ENCODE measurements around the gene SLC5A11.
A peak's percentile ranks its signal among the peaks of the same experiment; 100 is the strongest.
"Not testable (repeated sequence)": the region's sequence is repeated elsewhere in the genome, so short reads cannot be mapped to it uniquely, and the experiment has no call there.

The SLC5A11 gene

GRCh38 chr16:24858219-24859041, 12.7 kb downstream of the SLC5A11 start:
- DNase-seq: no peak

GRCh38 chr16:24861461-24861860, 15.7 kb downstream of the SLC5A11 start:
- DNase-seq: no peak

GRCh38 chr16:24863582-24864437, 18.0 kb downstream of the SLC5A11 start:
- no peak for DNase-seq

- DNase-seq: no peak
These were observed 23.3 kb downstream of the SLC5A11 start for GRCh38 chr16:24869033-24869432.

DNA sequence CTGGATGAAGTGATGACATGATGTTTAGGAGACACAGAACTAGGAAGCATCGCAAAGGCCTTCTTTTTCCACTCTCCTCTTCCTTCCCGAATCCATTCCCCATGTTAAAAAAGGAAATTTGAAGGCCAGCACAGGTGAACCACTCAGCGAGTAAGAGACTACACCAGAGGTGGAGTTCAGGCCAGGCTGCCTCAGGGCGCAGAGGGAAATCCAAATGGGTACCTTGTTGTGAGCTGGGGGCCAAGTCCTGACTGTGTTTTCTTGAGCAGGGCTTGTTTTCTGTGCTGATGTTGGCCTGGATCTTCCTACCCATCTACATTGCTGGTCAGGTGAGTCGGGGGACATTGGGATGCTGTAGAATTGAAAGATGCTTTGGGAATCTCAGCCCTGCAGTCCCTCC, 26.1 kb downstream of the SLC5A11 start:
- no peak for DNase-seq

DNA sequence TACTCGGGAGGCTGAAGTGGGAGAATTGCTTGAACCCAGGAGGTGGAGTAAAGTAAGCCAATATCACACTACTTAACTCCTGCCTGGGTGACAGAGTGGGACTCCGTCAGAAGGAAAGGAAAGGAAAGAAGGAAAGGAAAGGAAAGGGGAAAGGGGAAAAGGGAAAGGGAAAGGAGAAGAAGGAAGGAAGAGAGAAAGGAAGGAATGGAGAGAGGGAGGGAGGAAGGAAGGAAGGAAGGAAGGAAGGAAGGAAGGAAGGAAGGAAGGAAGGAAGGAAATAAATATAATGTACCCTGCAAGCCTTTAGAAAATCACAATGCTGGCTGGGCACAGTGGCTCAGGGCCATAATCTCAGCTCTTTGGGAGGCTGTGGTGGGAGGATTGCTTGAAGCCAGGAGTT, 27.3 kb downstream of the SLC5A11 start:
- DNase-seq: no peak

DNA sequence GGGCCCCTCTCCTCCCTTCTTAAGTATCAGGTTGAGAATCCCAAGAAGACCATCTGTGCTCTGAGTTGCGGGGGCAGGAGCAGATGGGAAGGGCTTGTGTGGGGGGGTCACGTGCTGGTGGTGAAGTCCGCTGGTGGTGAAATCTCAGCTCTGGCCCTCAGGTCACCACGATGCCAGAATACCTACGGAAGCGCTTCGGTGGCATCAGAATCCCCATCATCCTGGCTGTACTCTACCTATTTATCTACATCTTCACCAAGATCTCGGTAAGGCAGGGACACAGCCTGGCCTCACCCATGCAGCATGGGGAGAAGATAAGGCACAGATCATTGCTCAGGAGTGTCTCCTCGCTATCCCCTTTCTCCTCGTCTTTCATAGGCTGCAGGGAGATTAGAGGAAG, 29.7 kb downstream of the SLC5A11 start:
- DNase-seq: peak; percentile 89 to 92

- no peak for DNase-seq
These were observed 30.5 kb downstream of the SLC5A11 start for GRCh38 chr16:24876231-24876630.

DNA sequence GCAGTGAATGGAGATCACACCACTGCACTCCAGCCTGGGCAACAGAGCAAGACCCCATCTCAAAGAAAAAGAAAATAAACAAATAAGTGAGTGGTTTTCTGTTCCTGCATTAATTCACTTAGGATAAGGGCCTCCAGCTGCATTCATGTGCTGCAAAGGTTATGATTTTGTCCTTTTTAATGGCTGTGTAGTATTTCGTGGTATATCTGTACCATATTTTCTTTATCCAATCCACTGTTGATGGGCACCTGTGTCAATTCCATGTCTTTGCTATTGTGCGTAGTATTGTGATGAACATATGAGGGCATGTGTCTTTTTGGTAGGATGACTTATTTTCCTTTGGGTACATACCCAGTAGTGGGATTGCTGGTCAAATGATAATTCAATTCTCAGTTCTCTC, 33.9 kb downstream of the SLC5A11 start:
- no peak for DNase-seq

DNA sequence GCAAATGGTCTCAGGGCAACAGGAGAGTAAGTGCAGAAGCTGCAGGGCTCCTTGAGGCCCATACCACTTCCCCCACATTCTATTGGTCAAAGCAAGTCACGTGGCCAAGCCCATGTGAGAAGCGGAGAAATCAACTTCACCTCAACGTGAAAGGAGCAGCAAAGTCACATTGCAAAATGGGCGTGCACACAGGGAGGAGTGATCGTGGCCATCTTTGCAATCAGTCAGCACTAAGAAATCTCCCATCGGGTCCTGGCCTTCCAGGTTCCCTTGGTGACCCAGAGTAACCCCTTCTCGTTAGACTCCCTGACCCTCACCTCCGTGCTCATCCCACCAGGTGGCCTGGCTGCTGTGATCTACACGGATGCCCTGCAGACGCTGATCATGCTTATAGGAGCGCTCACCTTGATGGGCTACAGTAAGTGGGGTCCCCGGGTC, 38.0 kb downstream of the SLC5A11 start:
- DNase-seq: no peak

- no peak for DNase-seq
These were observed 41.7 kb downstream of the SLC5A11 start for GRCh38 chr16:24887472-24887871.

GRCh38 chr16:24890746-24891145, 45.0 kb downstream of the SLC5A11 start:
- DNase-seq: no peak

DNA sequence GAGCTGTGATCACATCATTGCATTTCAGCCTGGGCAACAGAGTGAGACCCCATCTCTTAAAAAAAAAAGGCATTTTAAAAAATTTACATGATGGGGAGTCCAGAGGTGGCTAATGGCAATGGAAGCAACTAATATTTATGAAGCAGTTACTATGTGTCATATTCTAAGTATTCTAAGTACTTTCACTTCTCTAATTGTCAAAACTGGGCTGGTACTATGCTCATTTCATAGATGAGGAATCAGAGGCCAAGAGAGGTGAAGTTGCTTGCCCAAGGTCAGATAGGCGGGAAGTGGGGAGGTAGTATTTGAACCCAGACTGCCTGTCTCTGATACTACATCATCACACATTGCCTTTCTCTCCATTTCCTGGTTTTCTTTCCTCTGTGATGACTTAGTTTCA, 50.7 kb downstream of the SLC5A11 start:
- no peak for DNase-seq

GRCh38 chr16:24897522-24897921, 51.8 kb downstream of the SLC5A11 start:
- not testable (repeated sequence) for DNase-seq

GRCh38 chr16:24900230-24900629, 54.5 kb downstream of the SLC5A11 start:
- no peak for DNase-seq

- DNase-seq: no peak
These were observed 60.5 kb downstream of the SLC5A11 start for GRCh38 chr16:24906199-24906808.

DNA sequence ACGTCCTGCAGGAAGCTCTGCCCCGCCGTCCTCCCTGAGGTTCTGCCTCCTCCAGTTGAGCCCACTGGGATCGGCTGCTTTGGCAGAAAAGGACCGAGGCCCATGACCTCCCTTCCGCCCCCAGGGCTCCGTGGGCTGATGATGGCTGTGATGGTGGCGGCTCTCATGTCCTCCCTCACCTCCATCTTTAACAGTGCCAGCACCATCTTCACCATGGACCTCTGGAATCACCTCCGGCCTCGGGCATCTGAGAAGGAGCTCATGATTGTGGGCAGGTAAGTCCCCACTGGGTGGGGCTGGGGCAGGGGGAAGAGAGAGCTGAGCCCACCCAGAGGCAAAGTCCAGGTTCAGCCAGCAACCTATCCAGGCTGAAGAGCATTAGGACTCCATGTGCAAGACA, 61.1 kb downstream of the SLC5A11 start:
- no peak for DNase-seq

DNA sequence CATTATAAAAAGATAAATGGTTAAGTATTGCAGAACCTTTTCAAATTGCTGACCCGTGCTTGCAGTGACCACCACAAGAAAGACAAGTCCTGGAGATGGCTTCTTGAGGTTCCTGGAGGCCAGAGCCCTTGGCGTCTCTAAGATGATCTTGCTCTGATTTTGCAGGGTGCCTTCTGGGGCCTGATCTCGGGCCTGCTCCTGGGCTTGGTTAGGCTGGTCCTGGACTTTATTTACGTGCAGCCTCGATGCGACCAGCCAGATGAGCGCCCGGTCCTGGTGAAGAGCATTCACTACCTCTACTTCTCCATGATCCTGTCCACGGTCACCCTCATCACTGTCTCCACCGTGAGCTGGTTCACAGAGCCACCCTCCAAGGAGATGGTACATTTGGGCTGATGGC, 63.0 kb downstream of the SLC5A11 start:
- no peak for DNase-seq

DNA sequence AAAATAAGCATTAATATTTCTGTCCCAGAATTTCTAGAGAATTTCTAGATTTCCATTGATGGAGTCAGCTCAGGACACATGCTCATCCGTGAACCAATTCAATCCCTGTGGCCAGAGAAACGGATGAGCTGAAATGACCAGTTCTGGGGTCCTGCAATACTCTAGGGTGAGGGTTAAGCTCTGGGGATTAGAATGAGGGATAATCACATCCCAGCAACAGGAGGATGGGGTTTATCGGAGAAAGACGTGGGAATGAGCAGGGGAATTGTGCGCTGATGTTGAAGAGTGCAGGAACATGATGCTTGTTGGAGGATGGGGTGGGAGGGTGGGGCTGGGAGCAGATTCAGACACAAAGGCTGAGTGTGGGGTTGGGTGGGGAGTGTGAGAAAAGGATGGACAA, 64.1 kb downstream of the SLC5A11 start:
- no peak for DNase-seq

DNA sequence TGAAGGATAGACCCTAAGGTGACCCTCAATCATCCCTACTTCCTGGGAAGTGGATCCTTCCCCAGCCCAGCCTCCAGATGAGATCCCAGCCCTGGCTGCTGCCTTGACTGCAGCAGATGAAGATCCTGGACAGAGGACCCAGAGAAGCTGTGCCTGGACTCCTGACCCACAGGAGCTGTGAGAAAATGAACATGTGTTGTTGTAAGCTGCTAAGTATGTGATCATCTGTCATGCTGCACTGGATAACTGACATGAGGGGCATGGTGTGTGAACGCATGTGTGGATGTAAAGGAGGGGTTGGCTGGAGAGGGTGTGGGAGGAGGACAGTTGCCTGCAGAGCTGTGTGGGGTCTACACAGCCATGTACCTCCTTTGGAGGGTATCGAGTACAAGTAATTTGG, 69.3 kb downstream of the SLC5A11 start:
- peak; percentile 62 to 76 for DNase-seq

- DNase-seq: peak in 1 of 2 experiments; percentile 27
These were observed 69.8 kb downstream of the SLC5A11 start for GRCh38 chr16:24915576-24915975.

GRCh38 chr16:24917236-24917635, 71.5 kb downstream of the SLC5A11 start:
- no peak for DNase-seq

DNA sequence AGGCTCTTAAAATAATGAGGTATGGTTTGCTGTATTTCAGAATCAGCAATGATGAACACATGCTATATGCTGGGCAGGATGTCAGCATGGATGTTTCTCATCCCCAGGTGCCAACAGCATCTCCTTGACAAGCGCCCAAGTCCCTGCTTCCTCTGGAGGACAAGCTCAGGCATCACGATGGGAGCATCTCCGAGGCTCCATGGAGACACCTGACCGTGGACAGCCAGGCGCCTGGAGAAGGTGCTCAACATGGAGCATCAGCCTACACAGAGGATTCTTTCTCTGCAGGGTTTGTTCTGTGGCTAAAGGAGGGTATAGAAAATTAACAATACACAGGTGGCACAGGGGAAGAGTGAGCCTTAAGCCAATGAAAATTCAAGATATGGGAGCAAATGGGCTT, 72.1 kb downstream of the SLC5A11 start:
- DNase-seq: no peak

DNA sequence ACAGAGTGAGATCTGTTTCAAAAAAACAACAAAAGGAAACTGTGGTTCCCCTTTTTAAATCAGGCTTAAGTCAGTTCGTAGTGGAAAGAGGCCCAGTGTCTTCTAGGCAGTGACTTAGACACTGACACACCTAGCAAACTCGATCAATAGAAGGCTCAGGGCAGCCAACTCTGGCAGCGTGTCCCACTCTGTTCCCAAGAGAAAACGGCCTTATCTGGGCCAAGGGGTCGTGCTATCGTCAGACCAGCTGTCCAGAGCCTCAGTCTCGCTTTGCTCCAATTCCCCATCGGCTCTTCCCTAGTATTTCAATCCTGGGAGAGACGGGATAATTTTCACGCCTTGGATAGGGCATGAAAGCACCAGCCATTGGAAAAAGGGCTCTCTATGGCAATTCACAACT, 72.9 kb downstream of the SLC5A11 start:
- no peak for DNase-seq

All from NCI-H524 (cell line).